HepG2 (cell line): ENCODE measurements around the gene SERPINA9. TPM values are rescaled to one million over a fixed set of nuclear protein-coding genes. Genes with fewer than 3 reads are reported as not detected.

ENCODE experiments used
- AHDC1 ChIP-seq: sonication (generic); formaldehyde crosslinking; IDR thresholded peaks from 2 replicates; pipeline ENCODE4 v1.5.1; 2020; ENCODE audit warnings: mild to moderate bottlenecking, missing genetic modification reagents, borderline replicate concordance
- HES4 ChIP-seq: sonication (generic); formaldehyde crosslinking; IDR thresholded peaks from 2 replicates; pipeline ENCODE4 v1.9.0; 2021; ENCODE audit warnings: mild to moderate bottlenecking, missing genetic modification reagents, borderline replicate concordance
- JUNB ChIP-seq: sonication (generic); formaldehyde crosslinking; IDR thresholded peaks from 2 replicates; pipeline ENCODE4 v1.8.0; 2022; ENCODE audit warnings: missing genetic modification reagents, mild to moderate bottlenecking, borderline replicate concordance
- NCOR1 ChIP-seq: fragments of 200-600 bp; sonication (generic); IDR thresholded peaks from 2 replicates; pipeline ENCODE4 v1.7.0; 2017; ENCODE audit warnings: antibody characterized with exemption, low read length, borderline replicate concordance
- NFYC ChIP-seq: IDR thresholded peaks from 2 replicates; pipeline ENCODE4 v1.6.1; 2016; ENCODE audit warnings: missing genetic modification reagents, missing compliant biosample characterization
- PLRG1 ChIP-seq: fragments of 450-650 bp; conservative IDR thresholded peaks from 2 replicates; pipeline ENCODE4 v1.6.1; 2016
- RCOR2 ChIP-seq: IDR thresholded peaks from 2 replicates; pipeline ENCODE4 v1.6.1; 2016; ENCODE audit warnings: missing biosample characterization, missing genetic modification reagents
- SP5 ChIP-seq: IDR thresholded peaks from 2 replicates; pipeline ENCODE4 v1.6.1; 2016; ENCODE audit warnings: low read depth, borderline replicate concordance
- TCF7L2 ChIP-seq: IDR thresholded peaks from 2 replicates; pipeline ENCODE4 v1.6.1; 2011; ENCODE audit warnings: mild to moderate bottlenecking, low read depth, low read length, moderate library complexity
- ZNF589 ChIP-seq: sonication (generic); formaldehyde crosslinking; conservative IDR thresholded peaks from 2 replicates; pipeline ENCODE4 v1.8.0; 2022; ENCODE audit warnings: mild to moderate bottlenecking, moderate library complexity, missing genetic modification reagents
- ZNF646 ChIP-seq: sonication (generic); formaldehyde crosslinking; IDR thresholded peaks from 2 replicates; pipeline ENCODE4 v1.9.0; 2021; ENCODE audit warnings: mild to moderate bottlenecking, missing genetic modification reagents
- ZSCAN9 ChIP-seq: IDR thresholded peaks from 2 replicates; pipeline ENCODE4 v1.6.1; 2016; ENCODE audit warnings: borderline replicate concordance
- polyA plus RNA-seq, 8 experiments: library from polyadenylated mRNA; depleted of rRNA in 3 of 8; stranded (reverse) in 7 of 8; unstranded in 1 of 8; fragments of >200 nt; fragmentation: Illumina TruSeq in 4 of 8; extraction: Trizol in 4 of 8; gene quantifications; 2 replicates each; pipeline versions ENCODE4 v1.2.1 to v1.2.3, GENCODE V29; 2011 to 2016; ENCODE audit warnings: low read depth in 4 of 8, missing spikeins in 1 of 8, mixed read lengths in 1 of 8; ENCODE audit not compliant: insufficient read depth in 1 of 8
- total RNA-seq, 5 experiments: library from RNA; depleted of rRNA; stranded (reverse); fragments of >200 nt; fragmentation: Illumina TruSeq; extraction: Trizol; gene quantifications; 2 replicates each; pipeline ENCODE4 v1.2.3, GENCODE V29; 2016; ENCODE audit warnings: low read depth in 1 of 5
- TF ChIP-seq, protein P1 (sequence below): sonication (generic); formaldehyde crosslinking; IDR thresholded peaks from 2 replicates; pipeline ENCODE4 v1.4.0; 2020; ENCODE audit warnings: missing genetic modification reagents, mild to moderate bottlenecking, borderline replicate concordance
- TF ChIP-seq, protein P2 (sequence below): sonication (generic); formaldehyde crosslinking; IDR thresholded peaks from 2 replicates; pipeline ENCODE4 v1.4.0; 2020; ENCODE audit warnings: mild to moderate bottlenecking, missing genetic modification reagents

The SERPINA9 gene
- total and polyA plus RNA-seq, 2 of the 13 experiments (the other 11 are each of a cell fraction or from before 2014, with no cell fraction given): 0.21 TPM; not detected in 1

GRCh38 chr14:94455928-94456327, 20.1 kb downstream of the SERPINA9 start (continued):
- TF ChIP-seq ZNF646 (CRISPR knock-in tag) (peak; percentile 67; the same call in 1 of the 2 replicates), NCOR1 (peak; percentile 58; the same call in 1 of the 2 replicates), ZSCAN9 (CRISPR knock-in tag) (0 out of 2 replicates have a peak, but pooled peaks have one; percentile 23), RCOR2 (CRISPR knock-in tag) (0 out of 2 replicates have a peak, but pooled peaks have one; percentile 52), HES4 (CRISPR knock-in tag) (no peak), ZNF589 (CRISPR knock-in tag) (no peak), SP5 (CRISPR knock-in tag) (0 out of 2 replicates have a peak, but pooled peaks have one; percentile 20), NFYC (CRISPR knock-in tag) (no peak), JUNB (CRISPR knock-in tag) (no peak), TCF7L2 (peak; percentile 21; the same call in 1 of the 2 replicates), AHDC1 (peak; percentile 84; the same call in 1 of the 2 replicates), PLRG1 (no peak)
- TF ChIP-seq, protein P1, sequence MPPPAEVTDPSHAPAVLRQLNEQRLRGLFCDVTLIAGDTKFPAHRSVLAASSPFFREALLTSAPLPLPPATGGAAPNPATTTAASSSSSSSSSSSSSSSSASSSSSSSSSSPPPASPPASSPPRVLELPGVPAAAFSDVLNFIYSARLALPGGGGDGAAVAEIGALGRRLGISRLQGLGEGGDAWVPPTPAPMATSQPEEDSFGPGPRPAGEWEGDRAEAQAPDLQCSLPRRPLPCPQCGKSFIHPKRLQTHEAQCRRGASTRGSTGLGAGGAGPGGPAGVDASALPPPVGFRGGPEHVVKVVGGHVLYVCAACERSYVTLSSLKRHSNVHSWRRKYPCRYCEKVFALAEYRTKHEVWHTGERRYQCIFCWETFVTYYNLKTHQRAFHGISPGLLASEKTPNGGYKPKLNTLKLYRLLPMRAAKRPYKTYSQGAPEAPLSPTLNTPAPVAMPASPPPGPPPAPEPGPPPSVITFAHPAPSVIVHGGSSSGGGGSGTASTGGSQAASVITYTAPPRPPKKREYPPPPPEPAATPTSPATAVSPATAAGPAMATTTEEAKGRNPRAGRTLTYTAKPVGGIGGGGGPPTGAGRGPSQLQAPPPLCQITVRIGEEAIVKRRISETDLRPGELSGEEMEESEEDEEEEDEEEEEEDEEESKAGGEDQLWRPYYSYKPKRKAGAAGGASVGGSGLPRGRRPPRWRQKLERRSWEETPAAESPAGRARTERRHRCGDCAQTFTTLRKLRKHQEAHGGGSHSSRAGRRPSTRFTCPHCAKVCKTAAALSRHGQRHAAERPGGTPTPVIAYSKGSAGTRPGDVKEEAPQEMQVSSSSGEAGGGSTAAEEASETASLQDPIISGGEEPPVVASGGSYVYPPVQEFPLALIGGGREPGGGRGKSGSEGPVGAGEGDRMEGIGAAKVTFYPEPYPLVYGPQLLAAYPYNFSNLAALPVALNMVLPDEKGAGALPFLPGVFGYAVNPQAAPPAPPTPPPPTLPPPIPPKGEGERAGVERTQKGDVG (CRISPR knock-in tag): no peak
- TF ChIP-seq, protein P2, sequence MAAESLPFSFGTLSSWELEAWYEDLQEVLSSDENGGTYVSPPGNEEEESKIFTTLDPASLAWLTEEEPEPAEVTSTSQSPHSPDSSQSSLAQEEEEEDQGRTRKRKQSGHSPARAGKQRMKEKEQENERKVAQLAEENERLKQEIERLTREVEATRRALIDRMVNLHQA: no peak
